ENCODE measurements around the gene ACSM2B.
"Not testable (repeated sequence)": the region's sequence is repeated elsewhere in the genome, so short reads cannot be mapped to it uniquely, and the experiment has no call there.

DNA sequence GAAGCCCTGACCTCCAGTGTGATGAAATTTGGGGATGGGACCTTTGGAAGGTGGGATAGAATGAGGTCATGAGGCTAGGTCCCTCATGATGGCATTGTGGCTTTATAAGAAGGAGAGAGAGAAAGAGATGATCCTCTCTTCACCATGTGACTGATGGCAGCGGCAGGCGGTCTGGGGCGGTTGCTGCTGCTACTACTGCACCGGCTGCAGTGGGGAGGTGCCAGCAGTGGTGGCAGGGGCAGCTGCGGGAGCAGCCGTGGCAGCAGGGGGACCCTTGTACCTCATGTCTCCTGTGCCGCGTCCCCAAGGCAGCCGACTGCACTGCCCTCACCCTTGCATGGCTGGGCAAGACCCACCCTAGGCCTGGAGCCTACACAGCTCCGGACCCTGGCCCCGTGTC, 84.7 kb downstream of the ACSM2B start:
- not testable (repeated sequence) for TF ChIP-seq TAF1 (IDR thresholded peaks at IDR 0.05; ENCODE audit: low read depth); EZH2 (IDR thresholded peaks at IDR 0.05; ENCODE audit: borderline replicate concordance, insufficient read depth, low read length, poor library complexity, severe bottlenecking); CTCF (IDR thresholded peaks at IDR 0.05; ENCODE audit: poor library complexity, severe bottlenecking); REST (IDR thresholded peaks at IDR 0.05; ENCODE audit: borderline replicate concordance); MXI1 (conservative IDR thresholded peaks at IDR 0.05; ENCODE audit: poor library complexity, severe bottlenecking); POLR2AphosphoS5 (IDR thresholded peaks at IDR 0.05); RAD21 (conservative IDR thresholded peaks at IDR 0.05); EP300 (conservative IDR thresholded peaks at IDR 0.05; ENCODE audit: poor library complexity, severe bottlenecking)
